IPS-18c (cell line): Measurements from ENCODE around the gene ZNF217.
"Not testable (repeated sequence)": the region's sequence is repeated elsewhere in the genome, so short reads cannot be mapped to it uniquely, and the experiment has no call there.

Experiments
- H3K4me3 ChIP-seq: 2 replicates; pipeline ENCODE4 v1.7.0; 2013; ENCODE audit warnings: low read depth, mild to moderate bottlenecking, low read length, moderate library complexity; ENCODE audit not compliant: insufficient read depth
- H3K9me3 ChIP-seq: one replicate; pipeline ENCODE4 v1.6.1; 2013; ENCODE audit warnings: mild to moderate bottlenecking, low read length, moderate library complexity; ENCODE audit not compliant: control insufficient read depth, insufficient read depth

ZNF217 gene

GRCh38 chr20:53591206-53591741 lies 2.4 kb downstream of the ZNF217 start:
- not testable (repeated sequence) for H3K9me3 ChIP-seq
- peak overlapping the region; percentile 40 for H3K4me3 ChIP-seq

- H3K9me3 ChIP-seq: not testable (repeated sequence)
- peak overlapping the region; percentile 40 for H3K4me3 ChIP-seq
Observed at GRCh38 chr20:53590608-53591007, 3.0 kb downstream of the ZNF217 start.

GRCh38 chr20:53590122-53590521 lies 3.5 kb downstream of the ZNF217 start:
- H3K9me3 ChIP-seq, H3K4me3 ChIP-seq: not testable (repeated sequence)

GRCh38 chr20:53589321-53590065 lies 4.1 kb downstream of the ZNF217 start:
- H3K9me3 ChIP-seq, H3K4me3 ChIP-seq: not testable (repeated sequence)

- not testable (repeated sequence) for H3K9me3 ChIP-seq, H3K4me3 ChIP-seq
Observed at GRCh38 chr20:53587157-53587703, 6.4 kb downstream of the ZNF217 start.

GRCh38 chr20:53586640-53587039 lies 7.0 kb downstream of the ZNF217 start:
- no peak overlapping the region for H3K4me3 ChIP-seq
- H3K9me3 ChIP-seq: no peaks in the 10 kb centered on the region

- not testable (repeated sequence) for H3K4me3 ChIP-seq, H3K9me3 ChIP-seq
Observed at GRCh38 chr20:53585910-53586309, 7.7 kb downstream of the ZNF217 start.

GRCh38 chr20:53585004-53585569 lies 8.6 kb downstream of the ZNF217 start:
- not testable (repeated sequence) for H3K9me3 ChIP-seq, H3K4me3 ChIP-seq

- H3K4me3 ChIP-seq, H3K9me3 ChIP-seq: not testable (repeated sequence)
Observed at GRCh38 chr20:53584550-53584913, 9.1 kb downstream of the ZNF217 start.

- not testable (repeated sequence) for H3K4me3 ChIP-seq, H3K9me3 ChIP-seq
Observed at GRCh38 chr20:53583660-53584549, 9.7 kb downstream of the ZNF217 start.

GRCh38 chr20:53582574-53583351 lies 10.9 kb downstream of the ZNF217 start:
- H3K9me3 ChIP-seq: no peaks in the 10 kb centered on the region
- no peak overlapping the region for H3K4me3 ChIP-seq

GRCh38 chr20:53582251-53582570 lies 11.4 kb downstream of the ZNF217 start:
- H3K4me3 ChIP-seq: no peak overlapping the region; the same call in 1 of the 2 replicates
- no peaks in the 10 kb centered on the region for H3K9me3 ChIP-seq

- Histone ChIP-seq H3K4me3 (no peak overlapping the region; the same call in 1 of the 2 replicates), H3K9me3 (no peaks in the 10 kb centered on the region)
Observed at GRCh38 chr20:53581444-53582250, 12.0 kb downstream of the ZNF217 start.

GRCh38 chr20:53580376-53581111 lies 13.1 kb downstream of the ZNF217 start:
- no peaks in the 10 kb centered on the region for H3K9me3 ChIP-seq
- no peak overlapping the region for H3K4me3 ChIP-seq

- Histone ChIP-seq H3K9me3 (no peaks in the 10 kb centered on the region), H3K4me3 (no peak overlapping the region)
Observed at GRCh38 chr20:53579581-53580375, 13.9 kb downstream of the ZNF217 start.
